ENCODE results near the gene SDK1. TPM values are rescaled to one million over a fixed set of nuclear protein-coding genes. Genes with fewer than 3 reads are reported as not detected.

The SDK1 gene
- total RNA-seq, 1 donor from 2014 or later = 225 TPM

DNA sequence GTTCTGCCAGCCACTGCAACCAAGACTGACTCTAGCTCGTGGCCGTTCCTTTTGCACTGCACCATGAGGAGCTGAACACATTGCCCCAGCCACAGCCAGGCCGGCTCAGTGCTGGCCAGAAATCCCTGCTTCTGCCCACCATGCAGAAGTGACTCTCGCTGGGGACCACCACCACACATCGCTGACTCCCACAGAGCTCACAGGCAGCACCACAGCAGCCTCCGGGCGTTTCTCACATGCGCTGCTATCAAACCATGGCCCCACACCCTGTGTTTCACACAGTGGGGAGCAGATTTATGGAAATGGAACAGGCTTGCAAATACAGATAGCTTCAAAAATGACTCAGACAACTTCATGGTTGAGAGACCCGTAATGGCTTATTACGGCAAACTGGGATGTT is 15.4 kb upstream of the SDK1 start:
- Mint-ChIP-seq H3K36me3 (ENCODE audit: unreplicated experiment) (peaks cover 11% of the 10 kb centered on the region), H3K4me3 (ENCODE audit: unreplicated experiment) (no peak overlapping the region), H3K27ac (ENCODE audit: unreplicated experiment) (peak overlapping the region; percentile 59)

DNA sequence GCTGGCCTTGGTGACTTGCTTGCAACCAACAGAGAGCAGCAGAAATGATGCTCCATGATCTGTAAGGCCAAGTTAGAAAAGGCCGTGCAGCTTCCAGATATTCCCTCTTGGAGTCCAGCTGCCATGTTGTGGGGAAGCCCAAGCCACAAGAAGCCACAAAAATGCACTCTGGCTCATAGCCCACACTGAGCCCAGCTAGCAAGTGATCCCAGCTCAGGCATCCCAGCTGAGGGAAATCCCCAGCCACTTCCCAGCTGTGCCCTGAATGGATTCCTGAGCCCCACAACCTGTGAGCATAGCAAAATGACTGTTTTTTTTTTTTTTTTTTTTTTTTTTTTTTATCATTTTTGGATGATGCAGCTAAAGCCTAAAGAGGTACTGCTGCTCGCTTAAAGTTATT is 11.1 kb upstream of the SDK1 start:
- Mint-ChIP-seq H3K9me3 (ENCODE audit: unreplicated experiment) (peaks cover 7% of the 10 kb centered on the region), H3K4me1 (ENCODE audit: low read depth, unreplicated experiment) (no peaks in the 10 kb centered on the region), H3K27me3 (ENCODE audit: unreplicated experiment) (peaks cover 3% of the 10 kb centered on the region), H3K27ac (ENCODE audit: unreplicated experiment) (no peak overlapping the region), H3K36me3 (ENCODE audit: unreplicated experiment) (peaks cover 10% of the 10 kb centered on the region), H3K4me3 (ENCODE audit: unreplicated experiment) (no peak overlapping the region)
- TF ChIP-seq, protein P1, sequence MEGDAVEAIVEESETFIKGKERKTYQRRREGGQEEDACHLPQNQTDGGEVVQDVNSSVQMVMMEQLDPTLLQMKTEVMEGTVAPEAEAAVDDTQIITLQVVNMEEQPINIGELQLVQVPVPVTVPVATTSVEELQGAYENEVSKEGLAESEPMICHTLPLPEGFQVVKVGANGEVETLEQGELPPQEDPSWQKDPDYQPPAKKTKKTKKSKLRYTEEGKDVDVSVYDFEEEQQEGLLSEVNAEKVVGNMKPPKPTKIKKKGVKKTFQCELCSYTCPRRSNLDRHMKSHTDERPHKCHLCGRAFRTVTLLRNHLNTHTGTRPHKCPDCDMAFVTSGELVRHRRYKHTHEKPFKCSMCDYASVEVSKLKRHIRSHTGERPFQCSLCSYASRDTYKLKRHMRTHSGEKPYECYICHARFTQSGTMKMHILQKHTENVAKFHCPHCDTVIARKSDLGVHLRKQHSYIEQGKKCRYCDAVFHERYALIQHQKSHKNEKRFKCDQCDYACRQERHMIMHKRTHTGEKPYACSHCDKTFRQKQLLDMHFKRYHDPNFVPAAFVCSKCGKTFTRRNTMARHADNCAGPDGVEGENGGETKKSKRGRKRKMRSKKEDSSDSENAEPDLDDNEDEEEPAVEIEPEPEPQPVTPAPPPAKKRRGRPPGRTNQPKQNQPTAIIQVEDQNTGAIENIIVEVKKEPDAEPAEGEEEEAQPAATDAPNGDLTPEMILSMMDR (IDR thresholded peaks at IDR 0.05; ENCODE audit: partially characterized antibody, unreplicated experiment) = no peak
- no peak for DNase-seq

More for the DNA sequence above, 15.4 kb upstream of the SDK1 start:
- DNase-seq = no peak
- no peaks in the 10 kb centered on the region for H3K27me3 Mint-ChIP-seq (ENCODE audit: unreplicated experiment)
- H3K9me3 Mint-ChIP-seq (ENCODE audit: unreplicated experiment) = peaks cover 3% of the 10 kb centered on the region
- TF ChIP-seq, protein P1 (IDR thresholded peaks at IDR 0.05; ENCODE audit: partially characterized antibody, unreplicated experiment) = no peak
- peaks cover 8% of the 10 kb centered on the region for H3K4me1 Mint-ChIP-seq (ENCODE audit: low read depth, unreplicated experiment)

DNA sequence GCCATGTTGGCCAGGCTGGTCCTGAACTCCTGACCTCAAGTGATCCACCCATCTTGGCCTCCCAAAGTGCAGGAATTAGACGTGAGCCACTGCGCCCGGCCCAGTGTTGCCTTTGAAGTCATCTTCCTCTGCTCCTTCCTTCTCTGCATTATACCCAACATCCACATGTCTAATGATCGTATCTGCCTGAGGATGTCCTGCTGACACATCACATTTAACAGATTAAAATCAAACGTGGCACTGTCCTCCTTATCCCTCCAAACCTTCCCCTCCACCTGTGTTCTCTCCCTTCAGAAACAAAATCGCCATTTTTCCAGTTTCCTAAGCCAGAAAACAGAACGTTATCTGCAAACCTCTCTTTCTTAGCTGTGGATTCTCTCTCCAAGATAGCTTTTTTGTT is 8.4 kb upstream of the SDK1 start:
- Mint-ChIP-seq H3K27ac (ENCODE audit: unreplicated experiment) (no peak overlapping the region), H3K4me1 (ENCODE audit: low read depth, unreplicated experiment) (no peaks in the 10 kb centered on the region), H3K9me3 (ENCODE audit: unreplicated experiment) (peaks cover 8% of the 10 kb centered on the region), H3K4me3 (ENCODE audit: unreplicated experiment) (no peak overlapping the region), H3K27me3 (ENCODE audit: unreplicated experiment) (peaks cover 3% of the 10 kb centered on the region), H3K36me3 (ENCODE audit: unreplicated experiment) (peaks cover 7% of the 10 kb centered on the region)
- TF ChIP-seq, protein P1 (IDR thresholded peaks at IDR 0.05; ENCODE audit: partially characterized antibody, unreplicated experiment) = no peak
- DNase-seq = no peak

DNA sequence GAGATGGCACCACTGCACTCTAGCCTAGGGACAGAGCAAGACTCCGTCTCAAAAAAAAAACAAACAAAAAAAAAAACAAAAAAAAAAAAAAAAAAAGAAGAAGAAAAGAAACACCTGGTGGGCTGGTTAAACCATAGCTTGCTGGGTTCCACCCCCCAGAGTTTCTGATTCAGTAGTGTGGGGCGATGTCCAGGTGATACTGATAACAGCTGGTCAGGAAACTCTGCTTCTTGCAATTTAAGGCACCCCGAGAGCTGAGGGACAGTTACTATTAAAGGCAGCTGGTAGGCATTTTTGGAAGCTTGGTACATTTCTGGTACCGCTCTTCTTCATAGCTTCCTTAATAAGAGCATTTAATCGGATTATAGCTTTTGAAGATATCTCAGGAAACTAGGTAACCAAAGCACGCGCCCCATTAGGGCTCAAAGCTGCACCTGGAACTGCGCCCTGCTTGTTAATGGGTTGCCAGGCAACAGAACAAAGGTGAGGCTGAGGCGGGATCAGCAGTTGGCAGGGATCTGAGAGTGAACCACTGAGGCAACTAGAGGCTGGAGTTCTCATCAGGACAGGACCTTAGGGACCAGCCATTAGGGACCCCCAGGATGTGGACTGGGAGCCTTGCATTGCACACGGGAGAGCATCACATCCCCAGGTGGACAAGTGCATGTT is 6.5 kb upstream of the SDK1 start:
- Mint-ChIP-seq H3K27ac (ENCODE audit: unreplicated experiment) (no peak overlapping the region), H3K27me3 (ENCODE audit: unreplicated experiment) (peaks cover 3% of the 10 kb centered on the region), H3K4me1 (ENCODE audit: low read depth, unreplicated experiment) (peaks cover 6% of the 10 kb centered on the region), H3K36me3 (ENCODE audit: unreplicated experiment) (no peaks in the 10 kb centered on the region), H3K4me3 (ENCODE audit: unreplicated experiment) (no peak overlapping the region), H3K9me3 (ENCODE audit: unreplicated experiment) (peaks cover 12% of the 10 kb centered on the region)
- DNase-seq = no peak
- TF ChIP-seq, protein P1 (IDR thresholded peaks at IDR 0.05; ENCODE audit: partially characterized antibody, unreplicated experiment) = no peak

DNA sequence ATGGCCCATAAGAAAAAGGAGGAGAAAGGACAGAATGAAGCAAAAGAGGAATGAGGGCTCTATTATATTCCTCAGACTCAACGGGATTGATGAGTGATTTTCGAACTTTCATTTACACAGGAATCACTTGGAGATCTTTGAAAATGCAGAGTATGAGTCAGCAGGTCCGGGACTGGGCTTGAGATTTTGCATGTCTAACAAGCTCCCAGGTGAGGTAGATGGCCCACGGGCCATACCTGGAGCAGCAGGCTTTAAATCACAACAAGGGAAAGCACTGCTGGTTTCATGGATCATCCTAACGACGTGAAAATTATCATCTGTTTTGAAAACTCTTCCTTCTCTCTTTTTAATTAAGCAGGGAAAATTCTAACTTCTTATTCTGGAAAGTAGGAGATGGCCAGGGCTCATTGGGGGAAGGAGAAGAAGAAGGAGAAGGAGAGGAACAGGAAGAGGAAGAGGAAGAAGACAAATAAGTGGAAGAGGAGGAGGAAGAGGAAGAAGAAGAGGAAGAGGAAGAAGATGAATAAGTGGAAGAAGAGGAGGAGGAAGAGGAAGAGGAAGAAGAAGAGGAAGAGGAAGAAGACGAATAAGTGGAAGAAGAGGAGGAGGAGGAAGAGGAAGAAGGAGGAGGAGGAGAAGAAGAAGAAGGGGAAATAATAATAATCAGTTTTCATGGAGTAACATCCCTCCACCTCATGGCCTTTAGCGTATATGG is 3.8 kb upstream of the SDK1 start:
- Mint-ChIP-seq H3K27me3 (ENCODE audit: unreplicated experiment) (peaks cover 11% of the 10 kb centered on the region), H3K4me3 (ENCODE audit: unreplicated experiment) (no peak overlapping the region), H3K27ac (ENCODE audit: unreplicated experiment) (no peak overlapping the region), H3K9me3 (ENCODE audit: unreplicated experiment) (peaks cover 19% of the 10 kb centered on the region), H3K36me3 (ENCODE audit: unreplicated experiment) (no peaks in the 10 kb centered on the region), H3K4me1 (ENCODE audit: low read depth, unreplicated experiment) (peaks cover 13% of the 10 kb centered on the region)
- TF ChIP-seq, protein P1 (IDR thresholded peaks at IDR 0.05; ENCODE audit: partially characterized antibody, unreplicated experiment) = no peak
- no peak for DNase-seq
